Measurements from ENCODE around the gene CREB5. TPM values are rescaled to one million over a fixed set of nuclear protein-coding genes. Genes with fewer than 3 reads are reported as not detected.

The CREB5 gene
- total and polyA plus RNA-seq, 2 of the 8 experiments (the other 6 are each of a cell fraction or from before 2014, with no cell fraction given): 2.4 to 2.7 TPM

- TF ChIP-seq CHD7 (IDR thresholded peaks at IDR 0.05; ENCODE audit: insufficient replicate concordance, low read length) (no peak), BACH1 (IDR thresholded peaks at IDR 0.05; ENCODE audit: low read length) (no peak)
These were observed 276.3 kb downstream of the CREB5 start (continued) for GRCh38 chr7:28688651-28689050.
